Upper lobe of right lung (tissue), 1 donor: ENCODE measurements around the gene MTF1. TPM values are rescaled to one million over a fixed set of nuclear protein-coding genes. Genes with fewer than 3 reads are reported as not detected.
"Not testable (repeated sequence)": the region's sequence is repeated elsewhere in the genome, so short reads cannot be mapped to it uniquely, and the experiment has no call there.

Experiments used
- ATAC-seq: fragments of 200-7000 bp; cut with Tn5 transposase; one replicate; pipeline ENCODE4 v1.9.1; 2020; ENCODE audit warnings: mild to moderate bottlenecking, moderate library complexity
- DNase-seq: peaks from one replicate; pipeline ENCODE4 v3.0.0-alpha.2; 2020
- H3K27ac ChIP-seq: fragments of 200-600 bp; one replicate; pipeline ENCODE4 v1.8.0; 2022
- H3K27me3 ChIP-seq: fragments of 200-600 bp; one replicate; pipeline ENCODE4 v1.8.0; 2022; ENCODE audit warnings: mild to moderate bottlenecking
- H3K36me3 ChIP-seq: fragments of 200-600 bp; one replicate; pipeline ENCODE4 v1.8.0; 2022
- H3K4me1 ChIP-seq: fragments of 200-600 bp; one replicate; pipeline ENCODE4 v1.8.0; 2022
- H3K4me3 ChIP-seq: fragments of 200-600 bp; one replicate; pipeline ENCODE4 v1.8.0; 2022; ENCODE audit warnings: mild to moderate bottlenecking
- H3K9me3 ChIP-seq: fragments of 200-600 bp; one replicate; pipeline ENCODE4 v1.8.0; 2022
- CTCF ChIP-seq: fragments of 200-600 bp; IDR thresholded peaks from one replicate; pipeline ENCODE4 v1.8.0; 2022; ENCODE audit warnings: antibody characterized with exemption
- intact Hi-C: fragments of 100-400 bp; cut with DNase I; formaldehyde crosslinking; loops from one replicate; pipeline ENCODE4 v1.11.0; 2022
- total RNA-seq: library from RNA; stranded (reverse); fragmentation: NEBNext Ultra II Directional; extraction: Animal tissue kit (Norgen Biotek cat#: 25700); gene quantifications from one replicate; pipeline ENCODE4 v1.2.1, GENCODE V29; 2021
- donor health status: DM: no; HTN: yes; CAD: no; lungs with severe emphysema.

The MTF1 gene
- total RNA-seq, 1 donor from 2014 or later: 26.3 TPM

- intact Hi-C loops: no loop called here
- no peak for ATAC-seq
- TF ChIP-seq CTCF: no peak
- no peak for DNase-seq
- H3K27ac ChIP-seq: no peak overlapping the region
- no peaks in the 10 kb centered on the region for H3K4me1 ChIP-seq
- no peak overlapping the region for H3K4me3 ChIP-seq
- peaks cover 4% of the 10 kb centered on the region for H3K27me3 ChIP-seq
- no peaks in the 10 kb centered on the region for H3K9me3 ChIP-seq
- H3K36me3 ChIP-seq: no peaks in the 10 kb centered on the region
Observed at GRCh38 chr1:37776946-37777516, 82.4 kb downstream of the MTF1 start.

GRCh38 chr1:37771440-37771839 lies 88.0 kb downstream of the MTF1 start:
- H3K36me3 ChIP-seq, H3K4me1 ChIP-seq, DNase-seq, intact Hi-C loops, H3K27ac ChIP-seq, ATAC-seq, H3K4me3 ChIP-seq, H3K9me3 ChIP-seq: not testable (repeated sequence)
- H3K27me3 ChIP-seq: peaks cover 32% of the 10 kb centered on the region

- H3K9me3 ChIP-seq: no peaks in the 10 kb centered on the region
- no peak for TF ChIP-seq CTCF
- no peaks in the 10 kb centered on the region for H3K36me3 ChIP-seq
- intact Hi-C loops: no loop called here
- no peak overlapping the region for H3K4me3 ChIP-seq
- ATAC-seq: no peak
- no peaks in the 10 kb centered on the region for H3K4me1 ChIP-seq
- no peak for DNase-seq
- H3K27me3 ChIP-seq: peaks cover 65% of the 10 kb centered on the region
- H3K27ac ChIP-seq: no peak overlapping the region
Observed at GRCh38 chr1:37767488-37767887, 91.9 kb downstream of the MTF1 start.

- Histone ChIP-seq H3K9me3 (no peaks in the 10 kb centered on the region), H3K27ac (no peak overlapping the region), H3K27me3 (peaks cover 76% of the 10 kb centered on the region), H3K4me1 (no peaks in the 10 kb centered on the region), H3K36me3 (no peaks in the 10 kb centered on the region), H3K4me3 (no peak overlapping the region)
- intact Hi-C loops: no loop called here
- DNase-seq: no peak
- TF ChIP-seq CTCF: no peak
- no peak for ATAC-seq
Observed at GRCh38 chr1:37765916-37766664, 93.3 kb downstream of the MTF1 start.

- Histone ChIP-seq H3K4me1 (no peaks in the 10 kb centered on the region), H3K27me3 (peaks cover 81% of the 10 kb centered on the region), H3K36me3 (no peaks in the 10 kb centered on the region), H3K9me3 (no peaks in the 10 kb centered on the region), H3K27ac (no peak within 1 kb of the TSS), H3K4me3 (no peak within 1 kb of the TSS)
- no peak for TF ChIP-seq CTCF
- no peak for ATAC-seq
- intact Hi-C loops: no loop called here
- DNase-seq: no peak
Observed at GRCh38 chr1:37764888-37765441, 94.4 kb downstream of the MTF1 start, which contains the start of gene EPHA10. TSS of gene EPHA10 (minus strand) at chr1:37765120. CDS start at chr1:37765066, 54 bp downstream.

GRCh38 chr1:37764414-37764825 lies 95.0 kb downstream of the MTF1 start:
- intact Hi-C loops: no loop called here
- Histone ChIP-seq H3K4me1 (no peaks in the 10 kb centered on the region), H3K4me3 (no peak overlapping the region), H3K36me3 (no peaks in the 10 kb centered on the region), H3K27me3 (peaks cover 85% of the 10 kb centered on the region), H3K27ac (no peak overlapping the region), H3K9me3 (no peaks in the 10 kb centered on the region)
- peak; percentile 57 for ATAC-seq
- no peak for TF ChIP-seq CTCF
- no peak for DNase-seq
